ENCODE measurements around the gene TDRD7.

The TDRD7 gene

DNA sequence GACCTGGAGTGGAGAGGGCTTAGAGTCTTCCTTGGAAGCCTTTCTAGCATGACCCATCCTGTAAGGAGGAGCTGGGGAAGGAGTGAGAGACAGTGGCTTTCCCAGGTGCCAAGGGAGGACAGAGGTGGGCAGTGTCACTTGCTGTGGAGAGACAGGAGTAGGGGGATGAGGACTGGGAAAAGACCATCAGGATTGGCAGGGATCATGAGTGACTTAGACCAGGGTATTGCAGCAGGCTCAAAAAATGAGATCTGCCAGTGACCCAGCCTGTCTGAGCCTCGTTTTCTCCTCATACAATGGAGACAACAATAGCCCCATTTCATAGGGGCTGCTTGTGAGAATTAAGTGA, 91.9 kb downstream of the TDRD7 start:
- no peak overlapping the region for H3K27ac ChIP-seq

DNA sequence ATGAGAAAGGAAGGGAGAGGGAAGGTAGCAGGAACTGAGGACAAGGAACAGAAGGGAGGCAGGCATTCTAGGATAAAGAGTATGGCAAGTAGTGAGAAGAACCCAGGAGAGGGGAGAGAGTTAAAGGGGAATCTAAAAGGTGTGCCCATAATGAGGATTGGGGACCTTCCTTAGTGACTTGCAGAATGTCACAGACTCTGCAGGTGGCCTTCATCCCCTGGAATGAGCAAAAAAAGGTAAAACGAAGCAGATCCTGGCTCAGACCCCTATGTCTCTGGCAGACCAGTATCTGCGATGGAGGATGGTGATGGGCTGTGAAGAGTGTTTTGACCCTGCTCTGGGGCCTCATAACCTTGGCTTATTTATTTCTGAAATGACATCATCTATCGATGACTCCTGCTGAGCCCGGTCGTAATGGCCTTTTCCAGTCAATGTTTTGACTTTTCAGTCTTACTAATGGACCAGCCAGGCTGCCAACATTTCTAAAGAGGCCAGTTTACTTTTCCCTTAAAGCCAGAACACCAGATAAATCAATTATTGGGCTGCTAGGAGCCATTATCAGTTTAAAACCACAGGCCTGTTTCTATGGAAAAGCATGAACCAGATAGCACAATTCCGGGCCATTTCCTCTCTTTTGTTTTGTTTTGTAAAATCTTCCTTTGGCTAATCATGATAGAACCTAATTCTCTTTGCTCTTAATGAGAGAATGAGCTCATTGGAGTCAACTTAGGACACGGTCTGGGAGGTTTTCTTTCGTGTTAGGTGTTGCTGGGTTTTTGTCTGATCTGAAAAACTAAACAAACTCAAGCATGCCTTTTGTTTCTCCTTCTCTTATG, 92.7 kb downstream of the TDRD7 start:
- no peak overlapping the region for H3K27ac ChIP-seq
- no peak for TF ChIP-seq ZFX (IDR thresholded peaks at IDR 0.05; ENCODE audit: borderline replicate concordance)
- TF ChIP-seq, protein P1, sequence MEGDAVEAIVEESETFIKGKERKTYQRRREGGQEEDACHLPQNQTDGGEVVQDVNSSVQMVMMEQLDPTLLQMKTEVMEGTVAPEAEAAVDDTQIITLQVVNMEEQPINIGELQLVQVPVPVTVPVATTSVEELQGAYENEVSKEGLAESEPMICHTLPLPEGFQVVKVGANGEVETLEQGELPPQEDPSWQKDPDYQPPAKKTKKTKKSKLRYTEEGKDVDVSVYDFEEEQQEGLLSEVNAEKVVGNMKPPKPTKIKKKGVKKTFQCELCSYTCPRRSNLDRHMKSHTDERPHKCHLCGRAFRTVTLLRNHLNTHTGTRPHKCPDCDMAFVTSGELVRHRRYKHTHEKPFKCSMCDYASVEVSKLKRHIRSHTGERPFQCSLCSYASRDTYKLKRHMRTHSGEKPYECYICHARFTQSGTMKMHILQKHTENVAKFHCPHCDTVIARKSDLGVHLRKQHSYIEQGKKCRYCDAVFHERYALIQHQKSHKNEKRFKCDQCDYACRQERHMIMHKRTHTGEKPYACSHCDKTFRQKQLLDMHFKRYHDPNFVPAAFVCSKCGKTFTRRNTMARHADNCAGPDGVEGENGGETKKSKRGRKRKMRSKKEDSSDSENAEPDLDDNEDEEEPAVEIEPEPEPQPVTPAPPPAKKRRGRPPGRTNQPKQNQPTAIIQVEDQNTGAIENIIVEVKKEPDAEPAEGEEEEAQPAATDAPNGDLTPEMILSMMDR (IDR thresholded peaks at IDR 0.05), result no peak

More for the DNA sequence above, 91.9 kb downstream of the TDRD7 start:
- TF ChIP-seq, protein P1 (IDR thresholded peaks at IDR 0.05), result no peak
- no peak for TF ChIP-seq ZFX (IDR thresholded peaks at IDR 0.05; ENCODE audit: borderline replicate concordance)

DNA sequence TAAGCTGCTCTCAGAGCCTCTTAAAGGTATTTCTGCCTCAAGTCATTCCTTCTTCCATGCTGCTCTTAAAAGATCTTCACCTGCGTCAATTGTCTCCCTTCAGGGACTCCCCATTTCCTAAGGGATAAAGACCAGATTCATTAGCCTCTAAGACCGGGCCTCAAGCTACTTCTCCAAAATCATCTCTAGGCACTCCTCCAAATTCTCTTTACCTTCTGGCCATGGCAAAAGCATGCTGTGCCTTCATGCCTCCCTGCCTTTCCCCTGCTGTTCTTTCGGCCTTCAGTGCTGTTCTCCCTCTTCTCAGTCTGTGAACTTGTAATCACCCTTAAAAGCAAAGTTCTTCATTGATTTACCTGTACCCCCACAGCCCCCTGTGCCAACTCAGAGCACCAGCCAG, 93.9 kb downstream of the TDRD7 start:
- H3K27ac ChIP-seq, result no peak overlapping the region
- TF ChIP-seq, protein P1 (IDR thresholded peaks at IDR 0.05), result no peak
- TF ChIP-seq ZFX (IDR thresholded peaks at IDR 0.05; ENCODE audit: borderline replicate concordance), result no peak

DNA sequence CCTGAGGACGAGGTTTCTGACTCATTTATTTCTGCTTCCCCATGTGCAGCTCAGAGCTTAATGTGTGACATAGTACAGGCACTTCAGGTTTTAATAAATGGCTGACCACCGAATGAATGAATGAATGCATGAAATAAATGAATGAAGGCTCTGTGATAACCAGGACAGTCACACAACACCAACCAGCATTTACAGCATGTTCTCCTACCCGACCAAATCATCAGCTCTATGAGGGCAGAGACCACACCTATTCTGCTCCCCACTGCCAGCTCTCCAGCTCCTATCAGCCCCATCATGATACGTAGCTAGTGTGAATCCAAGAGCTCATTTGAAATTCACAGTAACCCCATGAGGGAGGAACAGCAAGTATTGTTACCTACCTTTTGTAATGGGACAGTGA, 94.4 kb downstream of the TDRD7 start:
- no peak overlapping the region for H3K27ac ChIP-seq
- TF ChIP-seq, protein P1 (IDR thresholded peaks at IDR 0.05), result no peak
- no peak for TF ChIP-seq ZFX (IDR thresholded peaks at IDR 0.05; ENCODE audit: borderline replicate concordance)

DNA sequence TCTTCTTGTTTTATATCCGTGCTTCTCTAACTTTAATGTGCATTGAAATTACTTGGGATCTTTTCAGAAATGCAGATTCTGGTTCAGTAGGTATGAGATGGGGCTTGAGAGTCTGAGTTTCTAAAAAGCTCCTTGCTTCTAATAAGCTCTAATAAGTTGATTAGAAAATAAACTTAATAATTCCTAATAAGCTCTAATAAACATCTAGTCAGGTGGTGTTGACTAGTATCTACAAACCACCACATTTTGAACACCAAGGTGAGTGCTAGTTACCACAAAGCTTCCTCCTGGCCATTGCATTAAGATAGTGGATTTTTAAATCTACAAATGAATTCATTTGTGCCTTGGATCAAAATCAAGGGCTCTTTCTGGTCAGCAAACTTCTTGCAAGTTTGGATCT, 94.9 kb downstream of the TDRD7 start:
- no peak for TF ChIP-seq ZFX (IDR thresholded peaks at IDR 0.05; ENCODE audit: borderline replicate concordance)
- TF ChIP-seq, protein P1 (IDR thresholded peaks at IDR 0.05), result no peak
- H3K27ac ChIP-seq, result no peak overlapping the region

DNA sequence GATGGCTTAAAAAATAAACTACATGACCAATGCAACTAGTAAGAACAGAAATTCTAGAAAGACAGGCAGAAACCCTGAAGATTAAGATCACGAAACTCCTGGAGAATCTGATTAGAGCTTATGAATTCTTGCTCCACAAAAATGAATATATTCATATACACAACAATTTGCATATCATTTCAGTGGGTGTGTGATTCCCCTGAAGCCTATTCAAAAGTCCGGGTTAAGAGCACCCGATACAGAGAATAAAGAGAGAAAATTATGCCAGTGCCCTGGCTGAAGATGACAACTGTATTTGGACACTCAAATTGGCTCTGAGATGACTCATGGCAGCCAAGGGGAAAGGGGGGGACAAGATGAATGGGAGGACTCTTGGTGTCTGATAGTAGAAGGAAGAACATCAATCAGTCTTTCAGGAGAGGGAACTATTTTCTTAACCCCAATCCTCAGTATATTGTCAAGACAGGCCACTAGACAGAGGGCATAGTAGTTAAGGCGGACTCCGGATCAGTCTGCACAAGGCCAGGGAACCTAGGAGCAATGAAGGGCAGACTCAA, 95.6 kb downstream of the TDRD7 start:
- no peak overlapping the region for H3K27ac ChIP-seq
- no peak for TF ChIP-seq ZFX (IDR thresholded peaks at IDR 0.05; ENCODE audit: borderline replicate concordance)
- TF ChIP-seq, protein P1 (IDR thresholded peaks at IDR 0.05), result no peak

DNA sequence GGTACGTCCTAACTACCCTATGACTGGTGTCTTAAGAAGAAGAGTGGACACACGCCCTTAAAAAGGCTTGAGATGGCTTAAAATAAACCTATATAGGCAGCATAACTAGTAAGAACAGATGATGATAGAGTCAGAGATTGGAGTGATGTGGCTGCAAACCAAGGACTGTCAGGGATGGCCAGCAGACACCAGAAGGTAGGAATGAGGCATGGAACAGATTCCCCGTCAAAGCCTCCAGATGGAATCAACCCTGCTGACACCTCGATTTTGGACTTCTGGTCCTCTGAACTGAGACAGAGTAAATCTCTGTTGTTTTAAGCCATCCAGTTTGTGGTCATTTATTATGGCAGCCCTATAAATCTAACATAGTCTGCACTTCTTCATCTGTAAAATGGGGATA, 97.0 kb downstream of the TDRD7 start:
- TF ChIP-seq, protein P1 (IDR thresholded peaks at IDR 0.05), result no peak
- TF ChIP-seq ZFX (IDR thresholded peaks at IDR 0.05; ENCODE audit: borderline replicate concordance), result no peak
- H3K27ac ChIP-seq, result no peak overlapping the region

All from 22Rv1 (cell line).